Urinary bladder (tissue), 4 donors: ENCODE data around the gene MED12L. TPM values are rescaled to one million over a fixed set of nuclear protein-coding genes. Genes with fewer than 3 reads are reported as not detected.

Experiments used
- DNase-seq: peaks from one replicate; pipeline ENCODE4 v3.0.0-alpha.2; 2015; ENCODE audit errors: extremely low spot score
- H3K27ac ChIP-seq: one replicate; pipeline ENCODE4 v1.5.1; 2013; ENCODE audit warnings: low read depth, mild to moderate bottlenecking, moderate library complexity
- H3K36me3 ChIP-seq: one replicate; pipeline ENCODE4 v1.6.1; 2013; ENCODE audit warnings: mild to moderate bottlenecking, moderate library complexity; ENCODE audit not compliant: insufficient read depth
- H3K4me1 ChIP-seq: one replicate; pipeline ENCODE4 v1.6.1; 2013; ENCODE audit warnings: mild to moderate bottlenecking, moderate library complexity; ENCODE audit not compliant: insufficient read depth
- H3K4me3 ChIP-seq: one replicate; pipeline ENCODE4 v1.5.1; 2013; ENCODE audit warnings: low read depth, low read length
- WGBS: extraction: QIAGEN DNeasy Blood & Tissue Kit; methylation state at CpG from one replicate; pipeline ENCODE4 v1.1.7; 2013; 5-methylcytosine and 5-hydroxymethylcytosine counted together
- polyA plus RNA-seq: library from polyadenylated mRNA; stranded (reverse); fragments of 200-250 nt; gene quantifications from one replicate; pipeline ENCODE4 v1.2.3, GENCODE V29; 2013
- total RNA-seq: library from RNA; depleted of rRNA; stranded (reverse); fragments of >200 nt; gene quantifications from one replicate; pipeline ENCODE4 v1.2.3, GENCODE V29; 2014
- donor health status: healthy with polysubstance abuse.
- donor health status: healthy.

MED12L gene
- total and polyA plus RNA-seq, 2 donors: 0.11 to 3.1 TPM

GRCh38 chr3:151283387-151283786 is 197.9 kb downstream of the MED12L start:
- no peak overlapping the region for H3K27ac ChIP-seq
- no peak overlapping the region for H3K4me3 ChIP-seq
- no peaks in the 10 kb centered on the region for H3K4me1 ChIP-seq
- no peaks in the 10 kb centered on the region for H3K36me3 ChIP-seq
- 66% methylated on average over 4 of the region's 4 CpGs for WGBS
- DNase-seq: no peak

- H3K4me1 ChIP-seq: no peaks in the 10 kb centered on the region
- no peak overlapping the region for H3K4me3 ChIP-seq
- 38% methylated on average over 5 of the region's 5 CpGs for WGBS
- peak; percentile 20 for DNase-seq
- H3K36me3 ChIP-seq: no peaks in the 10 kb centered on the region
- H3K27ac ChIP-seq: peak overlapping the region; percentile 66
These were observed 198.5 kb downstream of the MED12L start for GRCh38 chr3:151283907-151284461.

GRCh38 chr3:151285940-151286339 is 200.5 kb downstream of the MED12L start:
- H3K4me1 ChIP-seq: no peaks in the 10 kb centered on the region
- DNase-seq: no peak
- H3K4me3 ChIP-seq: no peak overlapping the region
- no peak overlapping the region for H3K27ac ChIP-seq
- 82% methylated on average over 1 of the region's 1 CpG for WGBS
- H3K36me3 ChIP-seq: no peaks in the 10 kb centered on the region

GRCh38 chr3:151289445-151289844 is 204.0 kb downstream of the MED12L start:
- Histone ChIP-seq H3K36me3 (no peaks in the 10 kb centered on the region), H3K27ac (no peak overlapping the region), H3K4me3 (no peak overlapping the region), H3K4me1 (no peaks in the 10 kb centered on the region)
- DNase-seq: no peak
- WGBS: 43% methylated on average over 3 of the region's 3 CpGs

- Histone ChIP-seq H3K36me3 (no peaks in the 10 kb centered on the region), H3K4me1 (no peaks in the 10 kb centered on the region), H3K27ac (no peak overlapping the region), H3K4me3 (no peak overlapping the region)
- no peak for DNase-seq
- WGBS: 50% methylated on average over 3 of the region's 3 CpGs
These were observed 205.2 kb downstream of the MED12L start for GRCh38 chr3:151290673-151291072.

GRCh38 chr3:151293127-151293526 is 207.7 kb downstream of the MED12L start:
- no peak overlapping the region for H3K27ac ChIP-seq
- 59% methylated on average over 6 of the region's 6 CpGs for WGBS
- no peaks in the 10 kb centered on the region for H3K4me1 ChIP-seq
- no peak for DNase-seq
- no peaks in the 10 kb centered on the region for H3K36me3 ChIP-seq
- no peak overlapping the region for H3K4me3 ChIP-seq

- no peak for DNase-seq
- 89% methylated on average over 3 of the region's 3 CpGs for WGBS
- Histone ChIP-seq H3K4me1 (no peaks in the 10 kb centered on the region), H3K27ac (no peak overlapping the region), H3K4me3 (no peak overlapping the region), H3K36me3 (peaks cover 2% of the 10 kb centered on the region)
These were observed 210.8 kb downstream of the MED12L start for GRCh38 chr3:151296226-151296625.

GRCh38 chr3:151297429-151297828 is 212.0 kb downstream of the MED12L start:
- DNase-seq: no peak
- WGBS: 67% methylated on average over 2 of the region's 2 CpGs
- Histone ChIP-seq H3K4me3 (no peak overlapping the region), H3K27ac (no peak overlapping the region), H3K36me3 (peaks cover 2% of the 10 kb centered on the region), H3K4me1 (no peaks in the 10 kb centered on the region)

GRCh38 chr3:151299006-151299405 is 213.5 kb downstream of the MED12L start:
- 88% methylated on average over 2 of the region's 2 CpGs for whole genome bisulfite sequencing
- no peak overlapping the region for H3K27ac ChIP-seq
- DNase-seq: no peak
- peaks cover 2% of the 10 kb centered on the region for H3K36me3 ChIP-seq
- no peak overlapping the region for H3K4me3 ChIP-seq
- H3K4me1 ChIP-seq: no peaks in the 10 kb centered on the region

- Histone ChIP-seq H3K27ac (no peak overlapping the region), H3K36me3 (peaks cover 2% of the 10 kb centered on the region), H3K4me3 (no peak overlapping the region), H3K4me1 (no peaks in the 10 kb centered on the region)
- DNase-seq: no peak
- WGBS: 67% methylated on average over 1 of the region's 1 CpG
These were observed 215.1 kb downstream of the MED12L start for GRCh38 chr3:151300539-151300938.

GRCh38 chr3:151301787-151302186 is 216.3 kb downstream of the MED12L start:
- DNase-seq: no peak
- no peak overlapping the region for H3K27ac ChIP-seq
- 88% methylated on average over 3 of the region's 3 CpGs for WGBS
- H3K4me3 ChIP-seq: no peak overlapping the region
- H3K36me3 ChIP-seq: peaks cover 2% of the 10 kb centered on the region
- H3K4me1 ChIP-seq: no peaks in the 10 kb centered on the region

- Histone ChIP-seq H3K36me3 (no peaks in the 10 kb centered on the region), H3K4me1 (no peaks in the 10 kb centered on the region), H3K27ac (no peak overlapping the region), H3K4me3 (no peak overlapping the region)
- WGBS: 78% methylated on average over 2 of the region's 2 CpGs
- DNase-seq: no peak
These were observed 218.3 kb downstream of the MED12L start for GRCh38 chr3:151303751-151304150.

GRCh38 chr3:151305060-151305774 is 219.8 kb downstream of the MED12L start:
- H3K27ac ChIP-seq: no peak overlapping the region
- 53% methylated on average over 7 of the region's 7 CpGs for WGBS
- H3K36me3 ChIP-seq: no peaks in the 10 kb centered on the region
- no peak overlapping the region for H3K4me3 ChIP-seq
- peak; percentile 56 for DNase-seq
- no peaks in the 10 kb centered on the region for H3K4me1 ChIP-seq

- H3K4me3 ChIP-seq: no peak overlapping the region
- DNase-seq: no peak
- H3K27ac ChIP-seq: no peak overlapping the region
- H3K4me1 ChIP-seq: no peaks in the 10 kb centered on the region
- 87% methylated on average over 4 of the region's 4 CpGs for WGBS
- H3K36me3 ChIP-seq: no peaks in the 10 kb centered on the region
These were observed 220.3 kb downstream of the MED12L start for GRCh38 chr3:151305775-151306151.
